SKM-1 treated with dmso at 0.1 percent for 144 hours (cell line): ENCODE results near the gene CAPG.
"Not testable (repeated sequence)": the region's sequence is repeated elsewhere in the genome, so short reads cannot be mapped to it uniquely, and the experiment has no call there.

Experiments
- DNase-seq: peaks from one replicate; lab custom pipeline; 2025; ENCODE audit not compliant: unreplicated experiment; lab: John Stamatoyannopoulos, UW

CAPG gene, protein sequence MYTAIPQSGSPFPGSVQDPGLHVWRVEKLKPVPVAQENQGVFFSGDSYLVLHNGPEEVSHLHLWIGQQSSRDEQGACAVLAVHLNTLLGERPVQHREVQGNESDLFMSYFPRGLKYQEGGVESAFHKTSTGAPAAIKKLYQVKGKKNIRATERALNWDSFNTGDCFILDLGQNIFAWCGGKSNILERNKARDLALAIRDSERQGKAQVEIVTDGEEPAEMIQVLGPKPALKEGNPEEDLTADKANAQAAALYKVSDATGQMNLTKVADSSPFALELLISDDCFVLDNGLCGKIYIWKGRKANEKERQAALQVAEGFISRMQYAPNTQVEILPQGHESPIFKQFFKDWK

DNA sequence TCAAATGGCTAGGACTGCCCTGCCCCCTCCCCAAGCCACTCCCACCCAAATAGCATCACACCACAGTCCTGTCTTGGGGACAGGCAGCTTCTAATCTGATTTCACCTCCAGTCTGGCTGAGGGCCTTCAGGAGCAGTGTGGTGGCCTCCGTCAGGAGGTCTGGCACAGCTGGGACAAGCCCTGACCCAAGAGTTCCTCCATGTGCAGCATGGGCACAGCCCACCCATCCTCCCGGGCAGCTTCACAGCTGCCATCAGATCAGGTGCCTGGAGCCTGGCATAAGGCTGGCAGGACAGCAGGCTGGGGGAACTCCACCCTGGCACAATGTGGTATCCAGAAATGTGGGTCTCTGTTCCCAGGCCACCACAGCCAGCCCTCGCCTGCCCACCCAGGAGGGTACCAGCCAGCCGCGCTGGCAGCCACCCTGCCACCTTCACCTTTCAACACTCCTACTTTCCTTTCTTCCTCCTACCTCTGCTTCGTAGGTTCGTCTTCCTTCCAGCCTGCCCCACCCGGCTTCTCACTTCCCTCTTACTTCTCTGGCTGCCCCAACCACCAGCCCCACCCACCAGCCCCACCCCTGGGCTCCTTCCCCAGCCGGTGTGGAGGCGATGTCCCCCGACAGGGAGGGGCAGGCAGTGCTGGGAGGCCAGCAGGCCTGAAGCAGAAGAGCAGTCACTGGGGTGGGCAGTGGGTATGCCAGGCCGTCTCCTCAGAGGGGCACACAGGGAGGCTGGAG, at the start of gene CAPG:
Gene CAPG, minus strand, starts transcription at position 522 of the 739 bp plus-strand sequence. CDS start 8,221 bp downstream, outside the sequence.
- DNase-seq: peak; percentile 91

DNA sequence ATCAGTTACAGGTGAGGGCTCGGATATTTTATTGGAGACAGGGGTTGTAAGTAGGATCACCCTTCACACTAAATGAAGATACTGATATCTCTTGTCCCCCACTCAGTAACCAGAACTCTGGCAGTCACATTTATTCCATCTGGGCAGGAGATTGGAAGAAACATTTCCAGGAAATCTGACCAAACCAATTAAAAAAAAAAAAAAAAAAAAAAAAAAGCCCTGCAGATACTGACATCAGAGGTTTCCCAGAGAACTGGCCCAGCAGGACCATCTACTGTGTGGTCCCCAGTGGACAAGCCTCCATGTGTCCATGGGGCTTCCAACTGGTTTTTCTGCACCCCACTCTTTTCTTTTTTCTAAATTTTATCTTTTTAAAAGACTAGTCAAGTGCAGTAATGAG, 49.6 kb upstream of the CAPG start:
- no peak for DNase-seq

DNA sequence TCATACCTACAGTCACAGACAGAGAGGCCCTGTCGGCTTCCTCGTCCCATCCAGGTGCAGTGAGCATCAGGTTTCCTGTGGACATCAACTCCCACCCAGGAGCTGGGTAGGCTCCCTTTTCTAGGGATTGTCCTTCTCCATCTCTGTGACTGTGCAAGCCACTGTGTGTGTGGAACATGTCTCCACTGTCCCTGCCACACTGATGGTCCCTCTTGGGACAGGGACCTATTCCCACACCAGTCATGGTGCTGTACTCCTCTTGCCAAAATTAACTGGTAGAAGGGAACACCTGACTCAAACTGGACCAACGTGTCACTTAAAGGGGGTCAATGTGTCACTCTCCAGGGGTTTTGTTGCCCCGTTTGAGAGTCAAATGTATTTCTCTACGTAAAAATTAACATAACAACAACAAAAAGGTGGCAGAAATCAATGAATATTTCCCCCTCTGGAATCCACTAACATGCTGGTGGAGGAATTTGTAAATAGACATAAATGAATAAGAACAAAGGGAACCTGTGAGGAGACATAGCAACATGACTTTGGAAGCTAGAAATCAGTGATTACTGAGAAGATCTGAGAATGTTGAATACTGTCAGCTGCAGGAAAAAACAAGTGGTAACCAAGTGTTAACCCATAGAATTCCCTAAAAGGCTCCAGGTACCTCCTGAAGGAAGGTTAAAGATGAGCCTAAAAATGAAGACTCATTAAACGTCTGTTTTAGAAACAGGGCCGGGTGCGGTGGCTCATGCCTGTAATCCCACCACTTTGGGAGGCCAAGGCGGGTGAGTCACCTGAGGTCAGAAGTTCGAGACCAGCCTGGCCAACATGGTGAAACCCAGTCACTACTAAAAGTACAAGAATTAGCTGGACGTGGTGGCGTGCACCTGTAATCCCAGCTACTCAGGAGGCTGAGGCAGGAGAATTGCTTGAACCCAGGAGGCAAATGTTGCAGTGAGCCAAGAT, 48.7 kb upstream of the CAPG start:
- DNase-seq: no peak

DNA sequence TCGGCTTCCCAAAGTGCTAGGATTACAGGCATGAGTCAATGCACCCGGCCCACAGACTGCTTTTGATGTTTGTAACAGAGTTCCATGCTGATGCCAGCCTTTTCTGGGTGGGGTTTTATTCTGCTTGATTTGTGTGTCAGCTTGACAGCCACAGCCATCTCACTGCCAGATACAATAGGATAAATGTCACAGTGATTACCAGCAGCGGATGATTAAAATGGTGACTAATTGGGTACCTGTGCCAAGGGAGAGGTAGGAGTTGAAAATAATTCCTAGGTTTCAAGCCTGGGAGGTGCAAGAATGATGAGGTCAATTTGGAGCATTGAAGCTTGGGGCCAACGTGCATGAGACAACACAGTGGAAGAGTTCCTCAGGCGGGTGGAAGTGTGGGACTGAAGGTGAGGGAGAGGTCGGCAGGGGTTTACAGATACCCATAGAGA, 47.7 kb upstream of the CAPG start:
- DNase-seq: no peak

DNA sequence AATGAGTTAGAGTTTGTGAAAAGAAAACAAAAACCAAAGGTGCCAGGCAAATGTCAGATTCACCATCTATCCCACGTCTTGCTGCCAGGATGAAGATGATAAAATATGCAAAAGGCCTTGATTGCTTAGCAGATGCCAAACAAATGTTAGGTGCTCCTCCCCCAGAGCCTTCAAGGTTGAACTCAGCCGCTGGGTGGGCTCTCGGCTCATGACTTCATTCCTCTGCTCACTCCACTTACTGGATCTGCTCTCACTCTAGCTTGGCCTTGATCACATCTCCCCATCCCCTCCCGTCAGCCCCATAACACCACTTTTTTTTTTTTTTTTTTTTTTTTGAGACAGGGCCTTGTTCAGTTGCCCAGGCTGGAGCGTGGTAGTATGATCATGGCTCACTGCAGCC, 46.9 kb upstream of the CAPG start:
- DNase-seq: no peak

DNA sequence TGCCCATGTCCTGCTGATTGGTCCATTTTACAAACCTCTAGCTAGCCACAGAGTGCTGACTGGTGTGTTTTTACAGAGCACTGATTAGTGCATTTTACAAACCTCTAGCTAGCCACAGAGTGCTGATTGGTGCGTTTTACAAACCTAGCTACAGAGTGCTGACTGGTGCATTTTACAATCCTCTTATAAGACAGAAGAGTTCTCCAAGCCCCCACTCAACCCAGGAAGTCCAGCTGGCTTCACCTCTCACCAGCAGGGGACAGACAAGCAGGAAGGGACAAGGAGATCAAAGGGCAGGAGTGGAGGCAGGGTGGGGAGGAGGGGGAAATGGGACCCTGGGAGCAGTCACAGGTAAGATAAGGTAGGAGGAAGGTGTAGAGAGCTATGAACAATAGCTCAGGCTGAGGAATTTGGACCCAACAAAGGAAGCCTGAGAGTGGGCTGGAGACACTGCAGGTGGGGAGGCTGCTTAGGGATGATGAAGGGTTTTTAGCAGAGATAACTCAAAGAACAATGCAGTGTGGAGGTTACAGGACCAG, 45.5 kb upstream of the CAPG start:
- no peak for DNase-seq

DNA sequence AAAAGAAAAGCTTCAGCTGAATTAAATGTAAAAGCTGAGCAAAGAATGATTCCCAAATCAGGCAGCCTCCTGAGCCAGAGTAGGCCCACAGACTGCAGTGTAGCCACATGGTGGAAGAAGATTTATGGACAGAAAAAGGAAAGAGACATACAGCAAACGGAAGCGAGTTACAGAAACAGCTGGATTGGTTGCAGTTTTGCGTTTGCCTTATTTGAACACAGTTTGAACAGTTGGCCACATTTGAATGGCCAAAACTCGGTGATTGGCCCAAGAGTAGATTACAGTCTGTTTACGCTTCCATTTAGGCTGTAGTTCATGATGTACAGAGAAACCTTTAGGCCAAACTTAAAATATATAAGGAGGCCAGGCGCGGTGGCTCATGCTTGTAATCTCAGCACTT, 43.4 kb upstream of the CAPG start:
- DNase-seq: no peak

DNA sequence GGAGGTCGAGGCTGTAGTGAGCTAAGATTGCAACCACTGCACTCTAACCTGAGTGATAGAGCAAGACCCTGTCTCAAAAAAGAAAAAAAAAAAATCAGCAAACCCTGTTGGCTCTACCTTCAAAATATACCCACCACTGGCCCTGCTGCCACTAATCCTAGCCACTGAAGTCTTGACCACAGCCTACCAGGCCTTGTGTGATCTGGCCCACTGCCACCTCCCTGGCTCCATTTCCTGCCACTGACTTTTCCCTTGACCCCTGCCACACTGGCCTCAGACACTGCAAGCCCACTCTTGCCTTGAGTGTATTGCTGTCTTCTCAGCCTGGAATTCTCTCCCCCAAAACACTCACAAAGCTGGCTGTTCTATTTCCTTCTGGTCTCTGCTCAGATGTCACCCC, 42.1 kb upstream of the CAPG start:
- no peak for DNase-seq

DNA sequence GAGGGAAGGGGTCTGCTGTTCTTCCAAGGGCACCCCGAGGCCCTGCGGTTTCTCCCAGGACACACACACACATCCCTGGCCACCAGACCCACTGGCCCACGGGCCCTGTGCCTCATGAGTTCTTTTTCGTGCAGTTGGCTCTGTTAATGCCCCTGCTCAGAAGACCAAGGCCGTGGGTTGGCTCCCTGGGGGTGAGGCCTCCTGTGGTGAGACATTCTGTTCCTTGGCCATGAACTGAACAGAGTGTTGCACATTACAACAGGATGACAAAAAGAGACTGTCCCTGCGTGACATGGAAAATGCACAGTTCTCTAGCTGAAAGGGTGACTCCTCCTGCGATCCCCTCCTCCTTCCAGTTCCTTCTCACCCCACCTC, 39.0 kb upstream of the CAPG start:
- no peak for DNase-seq

DNA sequence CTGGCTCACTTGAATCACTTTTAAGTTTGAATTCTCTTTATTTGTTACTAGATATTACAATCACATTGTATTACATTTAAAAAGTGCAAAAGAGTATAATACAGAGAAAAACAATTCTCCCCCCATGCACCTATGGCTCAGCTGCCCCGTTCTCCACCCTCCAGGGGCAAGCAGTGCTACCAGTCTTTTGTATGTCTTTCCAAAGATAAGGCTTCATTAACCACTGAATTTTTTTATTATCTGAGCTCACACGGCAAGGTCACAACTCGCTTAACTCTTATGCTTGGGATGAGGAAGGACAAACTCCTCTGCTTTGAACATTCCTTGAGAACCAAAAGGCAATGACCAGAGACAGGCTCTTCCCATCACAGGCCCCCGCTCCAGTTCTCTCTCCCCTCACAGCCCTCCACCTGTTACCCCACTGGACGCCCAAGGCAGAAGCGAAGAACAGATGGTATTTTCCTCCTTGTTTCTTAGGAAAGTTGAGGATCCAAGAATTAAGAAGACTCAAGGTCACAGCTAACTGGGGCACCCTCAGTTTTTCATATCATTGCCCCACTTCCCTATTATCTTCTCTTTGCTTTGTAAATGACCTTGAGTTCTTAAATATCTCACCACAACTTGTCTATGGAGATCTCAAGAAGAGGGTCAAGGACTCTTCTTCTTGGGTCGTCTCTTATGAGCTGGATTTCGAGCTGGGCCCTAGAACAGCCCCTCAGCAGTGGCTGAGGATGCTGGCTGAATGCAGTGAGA, 38.5 kb upstream of the CAPG start:
- DNase-seq: no peak

DNA sequence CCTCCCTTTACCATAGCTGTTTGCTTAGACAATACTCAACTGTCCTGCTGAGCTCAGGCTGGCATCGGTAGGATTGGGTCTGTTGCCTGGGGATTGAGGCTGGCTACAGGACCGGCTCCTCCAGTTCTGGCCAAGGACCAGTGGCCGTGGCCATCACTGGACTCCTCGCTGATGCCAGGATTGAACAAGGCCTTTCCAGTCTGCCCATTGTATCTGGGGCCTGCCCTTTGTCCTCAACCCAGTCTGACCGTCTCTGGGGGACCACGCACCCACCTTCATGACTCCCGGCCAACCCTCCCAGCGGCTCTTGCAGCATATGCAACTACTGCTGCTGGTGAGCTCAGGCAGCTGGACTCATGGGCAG, 37.0 kb upstream of the CAPG start:
- no peak for DNase-seq

DNA sequence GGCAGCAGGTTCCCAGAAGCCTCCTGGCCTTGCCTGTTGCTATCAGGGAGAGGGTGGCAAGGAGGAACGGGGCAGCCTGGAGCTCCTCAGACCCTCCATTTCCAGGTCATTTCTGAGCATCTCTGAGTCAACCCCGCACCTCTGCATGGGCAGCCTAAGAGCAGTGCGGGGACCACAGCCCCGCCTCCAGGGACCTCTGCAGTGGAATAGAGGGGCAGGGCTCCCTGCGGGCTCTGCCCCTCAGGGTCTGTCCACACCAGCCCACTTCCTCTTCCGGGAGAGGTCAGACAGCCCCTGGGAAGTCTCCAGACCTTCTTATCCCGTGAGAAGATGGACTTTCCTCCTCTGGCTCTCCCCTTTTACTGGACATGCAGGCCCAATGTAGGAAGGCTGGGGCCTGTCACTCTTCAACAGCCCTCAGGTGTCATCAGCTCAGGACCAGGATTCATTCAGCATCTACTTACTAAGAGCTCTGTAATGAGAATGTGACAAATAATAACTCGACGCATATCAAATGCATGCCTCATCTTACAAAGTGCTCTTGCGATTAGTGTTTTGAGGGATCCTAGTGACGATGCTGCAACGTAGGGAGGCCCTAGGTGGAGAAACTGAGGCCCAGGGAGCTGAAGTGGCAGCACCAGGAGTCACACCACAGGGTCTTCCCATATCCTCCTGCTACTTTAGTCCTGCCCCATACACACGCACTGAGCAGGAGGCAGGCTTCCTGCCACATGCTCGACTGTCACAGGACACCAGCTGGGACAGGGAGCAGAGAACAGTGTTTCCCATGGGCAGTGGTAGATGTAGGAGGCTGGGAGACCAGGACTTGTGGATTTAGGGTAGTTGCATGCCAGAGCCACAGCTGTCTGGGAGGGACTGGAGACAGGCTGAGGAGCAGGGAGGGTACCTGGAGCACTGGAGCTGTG, 36.4 kb upstream of the CAPG start:
- DNase-seq: no peak

DNA sequence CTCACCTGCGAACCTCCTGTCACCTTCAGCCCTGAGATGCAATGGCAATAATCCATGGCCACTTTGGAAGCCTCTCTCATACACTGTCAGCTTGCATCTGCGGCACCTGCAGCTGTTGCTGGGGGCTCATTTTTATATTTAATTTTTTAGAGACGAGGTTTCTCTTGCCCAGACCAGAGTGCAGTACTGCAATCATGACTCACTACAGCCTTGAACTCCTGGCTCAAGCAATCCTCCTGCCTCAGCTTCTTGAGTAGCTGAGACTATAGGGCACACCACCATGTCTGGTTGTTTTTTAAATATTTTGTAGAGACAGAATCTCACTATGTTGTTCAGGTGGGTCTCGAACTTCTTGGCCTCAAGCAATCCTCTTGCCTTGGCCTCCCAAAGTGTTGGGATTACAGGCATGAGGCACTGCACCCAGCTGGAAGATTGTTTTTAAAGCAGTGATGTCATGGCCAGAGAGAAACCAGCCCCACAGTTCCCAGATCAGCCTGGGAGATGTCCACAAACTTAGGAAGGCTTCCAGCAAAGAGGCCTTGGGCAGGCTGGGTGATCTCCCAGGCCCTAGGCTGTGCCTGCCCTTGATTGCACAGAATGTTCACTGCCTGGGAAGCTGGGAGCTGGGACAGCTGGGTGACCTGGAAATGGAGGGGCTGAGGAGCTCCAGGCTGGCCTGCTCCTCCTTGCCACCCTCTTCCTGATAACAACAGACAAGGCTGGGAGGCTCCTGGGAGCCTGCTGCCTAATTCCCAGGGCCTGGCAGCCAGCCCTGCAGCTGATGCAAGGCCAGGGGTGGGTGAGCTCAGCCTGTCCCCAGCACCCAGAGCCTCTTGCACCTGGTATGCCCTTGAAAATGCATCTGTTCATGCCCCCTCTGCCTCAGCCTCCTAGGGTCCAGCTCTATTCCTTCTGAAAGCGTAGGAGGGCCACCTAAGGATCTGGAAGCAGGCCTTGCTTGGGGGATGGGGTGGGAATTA, 35.4 kb upstream of the CAPG start:
- DNase-seq: no peak

DNA sequence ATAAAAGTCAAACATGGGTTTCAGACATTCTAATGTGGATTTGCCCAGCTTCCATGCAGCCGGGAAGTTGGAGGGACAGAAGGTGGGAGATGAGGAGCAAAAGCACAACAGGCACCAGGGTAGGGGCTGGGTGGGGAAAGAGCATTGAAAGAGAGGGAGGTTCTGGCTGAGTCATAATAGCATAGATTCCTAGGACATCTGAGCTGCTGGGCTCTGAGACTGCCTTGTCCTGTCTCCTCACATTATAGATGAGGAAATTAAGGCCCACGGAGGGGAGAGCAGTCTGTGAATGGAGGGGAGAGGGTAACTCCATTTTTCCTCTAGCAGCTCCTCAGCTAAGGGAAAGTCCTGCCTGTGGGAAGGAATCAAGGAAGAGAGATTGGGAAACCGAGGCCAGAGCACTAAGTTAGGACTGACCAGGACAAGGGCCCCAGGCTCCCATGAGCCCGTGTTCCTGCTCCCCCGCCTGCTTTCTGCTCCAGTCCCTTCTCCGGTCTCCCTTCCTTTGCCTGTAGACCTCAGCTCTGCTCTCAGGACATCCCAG, 34.5 kb upstream of the CAPG start:
- no peak for DNase-seq

DNA sequence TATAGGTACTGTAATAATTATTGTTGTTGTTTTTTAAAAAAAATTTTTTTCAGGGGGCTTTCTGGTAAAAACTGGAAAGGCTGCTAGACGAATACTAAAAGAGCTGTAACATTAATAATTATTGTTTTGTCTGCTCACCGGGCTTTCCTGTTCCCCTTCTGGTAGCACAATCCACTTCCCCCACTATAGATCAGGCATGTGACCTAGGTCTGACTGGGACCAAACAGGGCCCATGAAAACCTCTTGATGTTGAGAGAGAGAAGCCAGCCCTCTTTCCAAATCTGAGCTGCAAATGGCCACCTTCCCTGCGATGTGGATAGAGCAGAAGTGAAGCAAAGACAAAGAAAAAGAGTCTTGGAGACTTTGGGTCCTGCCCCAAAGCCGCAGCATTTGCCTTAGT, 31.7 kb upstream of the CAPG start:
- DNase-seq: no peak

DNA sequence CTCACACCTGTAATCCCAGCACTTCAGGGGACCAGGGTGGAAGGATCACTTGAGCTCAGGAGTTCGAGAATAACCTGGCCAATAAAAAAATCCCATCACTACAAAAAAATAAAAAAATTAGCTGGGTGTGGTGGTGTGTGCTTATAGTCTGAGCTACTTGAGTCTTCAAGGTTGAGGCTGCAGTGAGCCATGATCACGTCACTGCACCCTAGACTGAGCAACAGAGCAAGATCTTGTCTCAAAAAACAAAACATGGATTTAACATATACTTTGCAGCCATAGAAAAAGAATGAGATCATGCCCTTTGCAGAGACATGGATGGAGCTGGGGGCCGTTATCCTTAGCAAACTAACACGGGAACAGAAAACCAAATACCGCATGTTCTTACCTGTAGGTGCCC, 30.6 kb upstream of the CAPG start:
- DNase-seq: no peak

DNA sequence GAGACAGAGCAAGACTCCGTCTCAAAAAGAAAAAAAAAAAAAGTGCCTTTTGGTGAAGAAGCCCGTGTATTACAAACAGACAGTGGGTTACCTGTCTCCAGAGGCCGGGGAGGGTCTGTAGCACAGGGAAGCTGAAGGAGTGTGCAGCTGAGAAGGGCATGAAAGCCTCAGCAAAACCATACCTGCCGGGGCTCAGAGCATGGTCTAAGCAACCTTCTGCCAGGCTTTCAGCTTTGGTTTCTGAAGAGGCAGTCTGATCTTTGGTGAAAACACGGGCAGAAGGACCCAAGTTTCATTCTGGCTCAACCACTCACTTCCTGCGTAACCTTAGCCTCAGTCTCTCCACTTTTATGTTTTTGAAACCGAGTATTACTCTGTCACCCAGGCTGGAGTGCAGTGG, 29.8 kb upstream of the CAPG start:
- no peak for DNase-seq

DNA sequence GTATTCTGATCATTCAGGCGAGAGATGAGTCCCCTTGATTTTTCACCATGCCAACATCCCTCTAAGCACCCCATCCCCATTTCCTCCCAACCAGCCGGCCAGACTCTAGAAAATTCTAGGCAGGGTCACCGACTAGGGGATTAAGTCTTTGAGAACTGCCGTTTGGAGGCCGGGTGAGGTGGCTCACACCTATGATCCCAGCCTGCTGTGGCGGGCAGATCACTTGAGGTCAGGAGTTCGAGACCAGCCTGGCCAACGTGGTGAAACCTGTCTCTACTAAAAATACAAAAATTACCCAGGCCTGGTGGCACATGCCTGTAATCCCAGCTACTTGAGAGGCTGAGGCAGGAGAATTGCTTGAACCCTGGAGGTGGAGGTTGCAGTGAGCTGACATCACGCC, 29.4 kb upstream of the CAPG start:
- not testable (repeated sequence) for DNase-seq
